HG03025 (cell line): Measurements from ENCODE around the gene IFT122.
"Not testable (repeated sequence)": the region's sequence is repeated elsewhere in the genome, so short reads cannot be mapped to it uniquely, and the experiment has no call there.

Experiments
- ATAC-seq: cut with Tn5 transposase; IDR thresholded peaks from one replicate; pipeline ENCODE4 v1.9.1; 2021; ENCODE audit warnings: mild to moderate bottlenecking, moderate library complexity; ENCODE audit not compliant: unreplicated experiment, low FRiP score

The IFT122 gene

GRCh38 chr3:129492691-129493090, 52.7 kb downstream of the IFT122 start:
- ATAC-seq = no peak

DNA sequence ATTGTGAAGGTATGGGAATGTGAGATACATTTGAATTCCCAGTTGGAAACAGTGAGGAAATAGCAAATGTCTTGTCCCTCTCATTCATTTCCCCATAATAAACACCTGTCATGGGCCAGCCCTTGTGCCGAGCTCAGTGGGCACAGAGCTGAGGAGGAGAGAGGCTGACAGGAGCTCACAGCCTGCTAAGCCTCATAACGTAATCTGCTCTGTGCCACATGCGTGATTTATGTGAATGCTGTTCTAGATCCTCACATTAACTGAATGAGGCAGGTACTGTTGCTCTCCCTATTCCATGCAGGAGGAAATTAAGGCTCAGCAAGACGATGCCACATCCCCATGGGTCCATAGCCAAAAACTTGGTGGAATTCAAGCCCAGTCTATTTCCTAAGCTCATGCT, 53.2 kb downstream of the IFT122 start:
- no peak for ATAC-seq

GRCh38 chr3:129494499-129494898, 54.5 kb downstream of the IFT122 start:
- not testable (repeated sequence) for ATAC-seq

- not testable (repeated sequence) for ATAC-seq
These were observed 55.1 kb downstream of the IFT122 start for GRCh38 chr3:129495006-129495639.

GRCh38 chr3:129497876-129498275, 57.9 kb downstream of the IFT122 start:
- not testable (repeated sequence) for ATAC-seq

DNA sequence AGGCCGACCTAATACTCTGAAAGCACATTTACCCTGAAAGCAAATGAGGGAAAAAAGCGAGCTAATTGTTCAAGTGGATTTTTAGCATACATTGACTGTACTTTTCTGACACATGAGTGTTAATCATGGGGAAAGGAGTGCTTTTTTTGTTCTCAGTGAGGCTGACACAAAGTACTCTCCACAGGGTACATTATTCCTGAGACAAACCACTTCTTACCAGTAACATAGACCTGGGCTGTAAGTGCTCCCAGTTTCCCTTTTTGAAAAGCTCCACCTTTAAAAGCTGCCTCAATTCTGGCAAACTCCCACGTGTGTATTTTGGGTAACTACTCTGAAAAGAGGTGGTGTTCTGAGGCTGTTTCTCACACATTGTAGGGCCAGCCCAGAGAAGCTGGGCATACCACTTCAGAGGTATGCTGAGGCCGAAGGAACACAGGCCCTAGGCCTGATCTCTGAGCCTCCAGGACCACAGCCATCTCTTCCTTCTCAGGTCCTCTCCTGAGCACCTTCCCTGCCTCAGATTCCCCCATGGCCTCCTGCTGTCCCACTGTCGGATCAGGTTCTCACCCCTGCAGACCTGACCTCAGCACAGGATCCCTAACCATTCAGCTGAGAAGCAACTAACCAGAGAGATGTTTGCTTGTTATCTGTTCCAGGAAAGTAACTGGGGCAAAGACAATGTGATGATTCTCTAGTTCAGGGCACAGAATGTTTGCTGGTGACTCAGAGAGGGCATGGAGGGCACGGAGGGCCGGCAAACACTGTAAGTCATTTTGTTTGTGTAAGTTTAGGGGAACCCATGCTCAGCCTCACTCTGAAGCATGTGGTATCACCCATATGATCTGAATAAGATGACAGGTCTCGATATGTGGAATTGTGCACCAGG, 58.8 kb downstream of the IFT122 start:
- ATAC-seq = not testable (repeated sequence)

GRCh38 chr3:129499604-129500333, 59.7 kb downstream of the IFT122 start:
- ATAC-seq = not testable (repeated sequence)

DNA sequence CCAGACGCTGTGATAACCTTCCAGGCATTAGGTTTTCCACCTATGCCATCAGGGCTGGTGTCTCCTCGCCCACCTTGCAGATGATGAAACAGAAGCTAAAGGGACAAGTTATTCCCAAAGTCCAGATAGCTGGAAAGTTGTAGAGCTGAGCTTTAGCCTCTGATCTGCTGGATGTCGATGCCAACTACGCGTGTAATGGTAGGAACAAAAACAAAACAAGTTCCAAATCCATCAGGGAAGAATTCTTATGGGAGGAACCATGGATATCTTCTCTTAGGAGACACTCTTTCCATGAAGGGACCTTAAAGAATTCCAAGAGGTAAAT, 60.3 kb downstream of the IFT122 start:
- no peak for ATAC-seq

- ATAC-seq = no peak
These were observed 61.6 kb downstream of the IFT122 start for GRCh38 chr3:129501630-129502029.

DNA sequence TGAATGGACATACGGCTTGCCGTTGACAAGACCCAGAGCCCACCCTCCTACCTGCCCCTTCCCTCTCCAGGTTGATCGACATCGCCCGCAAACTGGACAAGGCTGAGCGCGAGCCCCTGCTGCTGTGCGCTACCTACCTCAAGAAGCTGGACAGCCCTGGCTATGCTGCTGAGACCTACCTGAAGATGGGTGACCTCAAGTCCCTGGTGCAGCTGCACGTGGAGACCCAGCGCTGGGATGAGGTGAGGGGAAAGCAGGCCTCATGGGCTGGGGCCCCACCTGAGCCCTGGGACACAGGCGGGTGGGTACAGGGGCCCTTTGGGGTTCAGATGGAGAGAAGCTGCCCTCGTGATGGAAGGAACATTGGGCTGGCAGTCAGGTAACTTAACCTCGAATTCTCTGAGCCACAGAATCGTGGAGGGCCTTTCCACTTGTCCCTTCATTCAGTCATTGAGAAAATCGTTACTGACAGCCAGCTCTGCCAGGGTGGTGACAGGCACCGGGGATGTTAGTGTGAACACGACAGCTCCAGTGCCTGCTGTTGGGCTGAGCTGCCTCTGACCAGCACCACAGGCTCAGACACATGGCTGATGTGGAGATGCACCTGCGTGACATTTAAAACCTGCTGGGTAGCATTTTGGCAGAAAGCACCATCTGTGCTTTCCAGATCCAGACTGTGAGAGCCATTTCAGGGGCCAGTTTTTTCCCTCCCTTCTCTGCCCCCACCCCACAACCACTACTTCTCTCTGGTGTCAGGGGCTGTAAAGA, 62.8 kb downstream of the IFT122 start:
- ATAC-seq = no peak

DNA sequence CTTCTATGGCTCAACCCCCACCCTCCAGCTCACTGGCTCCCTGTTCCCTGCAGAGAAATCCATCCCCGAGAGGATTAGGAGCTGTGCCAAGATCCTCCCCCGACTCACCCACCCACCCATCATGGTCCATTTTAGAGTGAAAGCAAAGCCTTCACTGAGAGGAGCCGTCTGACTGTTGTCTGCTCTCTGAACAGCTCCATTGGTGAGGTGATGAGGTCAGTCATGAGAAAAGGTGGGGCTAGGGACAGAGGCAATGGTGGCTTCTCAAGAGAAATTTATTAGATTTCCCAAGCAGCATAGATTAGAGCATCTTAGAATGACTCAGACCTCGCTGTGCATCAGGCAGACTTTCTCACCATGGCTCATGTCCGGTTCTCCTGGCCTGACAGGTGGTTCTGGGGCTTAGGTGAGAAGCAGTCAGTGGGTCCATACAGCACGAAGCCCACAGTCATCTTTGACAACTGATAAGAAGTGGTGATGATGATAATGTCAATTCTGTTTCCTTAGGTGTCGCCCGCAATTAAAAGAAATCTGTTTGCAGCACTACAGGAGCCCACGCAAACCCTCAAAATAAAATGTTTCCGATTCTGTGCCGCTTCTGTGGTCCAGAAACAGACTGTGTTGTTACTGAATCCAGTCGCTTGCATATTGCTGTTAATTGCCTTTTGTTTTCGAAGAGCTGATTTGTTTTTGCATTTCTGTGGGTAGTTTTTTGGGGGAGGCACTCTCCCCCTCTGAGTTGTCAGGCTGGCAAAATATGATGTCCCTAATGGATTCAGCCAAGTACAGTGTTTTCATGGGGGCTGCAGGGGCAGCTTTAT, 63.7 kb downstream of the IFT122 start:
- ATAC-seq = no peak

DNA sequence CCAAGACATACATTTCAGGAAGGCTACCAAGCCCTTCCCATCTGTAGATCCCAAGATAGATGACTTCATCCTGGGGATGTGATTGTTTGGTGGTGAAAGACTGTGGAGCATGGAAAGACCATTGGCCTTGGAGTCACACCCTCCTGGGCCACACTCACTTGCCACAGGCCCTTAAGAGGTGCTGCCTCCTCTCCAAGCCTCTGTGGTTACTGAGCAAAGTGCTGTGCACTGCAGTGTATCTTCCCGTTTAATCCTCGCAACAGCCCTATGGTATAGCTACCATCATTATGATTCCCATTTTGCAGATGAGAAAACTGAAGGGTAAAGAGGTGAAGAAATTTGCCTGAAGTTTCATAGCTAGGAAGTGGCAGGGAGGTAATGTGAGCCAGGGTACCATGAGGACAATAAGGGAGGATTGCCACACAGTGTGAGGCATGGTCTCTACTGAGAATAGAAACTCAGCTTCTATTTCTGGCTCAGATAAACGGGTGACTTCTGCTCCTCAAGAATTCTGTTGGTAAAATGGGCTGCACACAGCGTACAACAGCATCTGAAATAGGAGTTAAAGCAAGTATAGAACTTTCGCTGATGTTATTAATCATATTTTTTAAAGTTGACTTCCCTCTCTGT, 64.6 kb downstream of the IFT122 start:
- no peak for ATAC-seq

DNA sequence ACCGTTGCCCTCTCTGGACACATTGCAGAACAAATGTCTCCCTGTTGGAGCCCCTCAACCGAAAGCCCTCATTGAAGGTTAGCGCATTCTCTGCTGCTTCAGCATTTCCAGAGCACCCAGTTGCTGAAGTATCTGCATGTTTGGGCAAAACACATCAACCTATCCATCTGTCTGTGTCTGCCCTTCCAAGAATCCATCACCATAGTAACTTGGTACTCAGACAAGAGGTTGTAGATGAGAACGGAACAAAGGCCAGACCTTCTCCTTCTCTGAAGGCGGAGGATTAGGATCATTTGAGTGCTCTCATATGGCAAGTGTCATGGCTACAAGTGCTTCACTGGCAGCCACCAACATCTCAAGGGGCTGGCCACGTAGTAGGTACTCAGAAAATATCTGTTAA, 65.3 kb downstream of the IFT122 start:
- ATAC-seq = no peak

DNA sequence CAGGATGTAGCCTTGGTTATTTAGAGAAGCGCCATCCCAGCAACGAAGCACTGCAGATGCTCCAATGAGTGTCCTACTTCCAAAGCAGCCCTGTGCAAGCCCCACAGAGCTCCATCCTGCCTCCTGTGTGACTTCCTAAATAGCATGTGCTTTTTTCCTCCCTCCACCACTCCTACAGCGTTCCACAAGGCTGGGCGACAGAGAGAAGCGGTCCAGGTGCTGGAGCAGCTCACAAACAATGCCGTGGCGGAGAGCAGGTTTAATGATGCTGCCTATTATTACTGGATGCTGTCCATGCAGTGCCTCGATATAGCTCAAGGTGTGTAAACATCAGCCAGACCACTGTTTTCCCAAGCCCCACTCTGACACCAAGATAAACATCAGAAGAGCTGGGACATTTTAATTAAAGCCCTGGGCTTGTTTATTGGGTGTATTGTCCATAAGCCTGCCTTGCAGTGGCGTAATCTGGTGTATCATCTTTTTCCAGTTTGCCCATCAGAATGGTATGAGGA, 66.3 kb downstream of the IFT122 start:
- no peak for ATAC-seq

DNA sequence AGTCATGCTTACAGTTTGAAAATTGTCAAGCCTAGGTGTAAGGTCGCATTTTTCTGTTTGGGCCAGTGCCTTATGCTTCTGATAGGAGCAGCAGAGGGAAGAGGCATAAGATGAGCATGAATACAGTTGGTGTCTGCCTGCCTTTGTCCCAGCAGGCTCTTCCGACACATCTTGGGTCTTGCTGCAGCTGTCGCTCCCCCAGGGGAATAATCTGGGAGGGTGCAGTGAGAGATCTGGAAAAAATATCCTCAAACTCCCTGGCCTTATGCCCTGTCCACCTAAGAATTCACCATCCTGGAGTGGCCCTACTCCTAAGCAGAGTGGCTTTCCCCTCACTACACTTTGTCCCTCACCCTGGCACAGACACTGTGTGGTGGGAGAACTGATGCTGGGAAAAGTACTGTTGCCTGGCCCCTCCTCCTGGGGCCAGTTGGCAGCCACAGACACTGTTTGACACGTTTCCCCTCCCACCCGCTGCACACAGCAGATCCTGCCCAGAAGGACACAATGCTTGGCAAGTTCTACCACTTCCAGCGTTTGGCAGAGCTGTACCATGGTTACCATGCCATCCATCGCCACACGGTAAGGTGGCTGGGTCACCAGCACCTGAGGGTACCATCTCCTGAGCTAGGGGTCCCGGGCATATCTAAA, 67.3 kb downstream of the IFT122 start:
- ATAC-seq = no peak

GRCh38 chr3:129512595-129512994, 72.6 kb downstream of the IFT122 start:
- ATAC-seq = no peak

DNA sequence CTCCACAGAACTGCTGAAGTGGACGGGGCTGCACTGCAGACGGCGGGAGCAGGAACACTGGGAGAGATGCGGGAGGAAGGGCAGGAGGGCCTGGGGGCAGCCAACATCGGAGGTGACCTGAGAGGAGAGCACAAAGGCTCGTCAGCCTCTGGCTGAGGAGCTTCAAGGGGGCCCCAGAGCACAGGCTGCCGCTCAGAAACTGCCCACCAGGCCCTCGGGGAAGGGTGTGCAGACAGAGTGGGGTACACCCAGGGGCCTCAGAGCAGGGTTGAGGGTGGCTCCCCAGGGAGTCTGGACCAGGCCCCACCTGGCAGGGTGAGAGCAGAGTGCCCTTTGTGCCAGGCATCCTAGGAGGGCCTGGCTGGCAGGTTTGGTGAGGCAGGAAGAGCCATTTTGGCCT, 73.7 kb downstream of the IFT122 start:
- ATAC-seq = no peak

DNA sequence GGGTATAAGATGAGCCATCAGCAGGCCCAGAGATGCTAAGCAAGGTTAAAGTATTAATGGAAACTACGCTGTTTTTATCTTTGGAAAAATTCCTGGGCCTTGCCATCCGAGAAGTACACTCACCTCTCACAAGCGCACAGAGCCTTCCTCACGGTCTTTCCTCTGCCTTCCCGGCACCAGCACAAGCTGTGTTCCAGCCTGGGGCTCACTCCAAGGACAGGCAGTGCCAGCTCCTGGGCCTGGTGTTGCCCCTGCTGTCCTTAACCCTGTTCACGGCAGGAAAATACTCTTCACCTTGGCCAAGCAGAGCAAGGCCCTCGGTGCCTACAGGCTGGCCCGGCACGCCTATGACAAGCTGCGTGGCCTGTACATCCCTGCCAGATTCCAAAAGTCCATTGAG, 74.1 kb downstream of the IFT122 start:
- no peak for ATAC-seq

DNA sequence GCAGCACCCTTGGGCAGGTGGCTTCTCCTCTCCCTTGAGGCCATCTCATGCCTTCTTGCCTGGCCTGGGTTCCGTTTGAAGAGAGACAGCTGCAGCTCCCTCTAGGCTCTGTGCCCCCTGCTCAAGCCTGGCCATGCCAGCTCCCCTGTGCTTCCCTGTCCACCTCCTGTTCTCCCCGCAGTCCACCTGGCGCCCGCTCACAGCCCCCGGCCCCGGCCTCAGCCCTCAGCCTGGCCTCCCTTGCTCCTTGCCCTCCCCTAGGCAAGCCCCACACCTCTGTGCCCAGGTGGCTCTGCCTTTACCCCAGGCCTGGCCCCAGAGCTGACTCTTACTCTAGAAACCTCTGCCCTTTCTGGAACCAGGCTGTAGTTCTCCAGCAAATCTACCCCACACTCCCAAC, 74.5 kb downstream of the IFT122 start:
- ATAC-seq = no peak
